ENCODE results near the gene COX7A2. TPM values are rescaled to one million over a fixed set of nuclear protein-coding genes. Genes with fewer than 3 reads are reported as not detected.

Gene COX7A2
- total and polyA plus RNA-seq, 7 experiments from 2014 or later, result 159 to 969 (median 186) TPM

DNA sequence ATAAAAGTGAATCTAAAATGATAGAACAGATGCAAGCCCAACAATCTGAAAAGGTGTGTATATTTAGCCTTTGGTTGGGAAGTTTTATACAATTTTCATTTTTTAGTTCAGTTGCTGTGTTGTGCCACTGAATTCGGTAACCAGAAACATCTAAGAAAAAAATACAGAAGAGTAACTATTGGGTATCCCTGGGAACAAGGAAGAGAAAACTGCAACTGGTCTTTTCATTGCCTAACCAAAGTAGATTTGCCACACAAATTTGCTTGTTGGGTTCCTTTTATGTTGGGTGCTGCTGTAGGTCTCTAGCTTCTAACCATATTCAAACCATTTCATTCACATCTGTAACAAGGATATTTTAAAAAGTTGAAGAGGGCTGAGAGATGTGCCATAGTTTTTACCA lies 43.8 kb upstream of the COX7A2 start:
- H3K4me1 Mint-ChIP-seq, result peaks cover 9 to 39% (median 27%) of the 10 kb centered on the region in 7 donors
- no peaks in the 10 kb centered on the region for H3K9me3 Mint-ChIP-seq
- no peaks in the 10 kb centered on the region for H3K9me3 ChIP-seq (ENCODE audit: control insufficient read depth in 2 of 3, low read length in 3 of 3)
- intact Hi-C loops (cut with micrococcal nuclease), result loop anchor here in 1 of 2 donors (10.0 kb wide), 1 partner anchor 407 kb away; no protein-coding TSS in a partner anchor
- H3K27me3 ChIP-seq (ENCODE audit: control insufficient read depth in 2 of 2, insufficient read depth in 2 of 2, low read length in 2 of 2), result no peaks in the 10 kb centered on the region
- H3K36me3 ChIP-seq (ENCODE audit: control insufficient read depth in 2 of 3, insufficient read depth in 3 of 3, low read length in 3 of 3), result peaks cover 0 to 6% (median 0%) of the 10 kb centered on the region in 3 experiments
- H3K27ac Mint-ChIP-seq, result peak overlapping the region in 1 of 9 donors; percentile 67
- H3K27me3 Mint-ChIP-seq, result no peaks in the 10 kb centered on the region
- DNase-seq (no peak), ATAC-seq (no peak)
- CTCF ChIA-PET, result no interaction called here
- no peak overlapping the region for H3K27ac ChIP-seq (ENCODE audit: low read depth, low read length)
- H3K36me3 Mint-ChIP-seq, result peaks cover 4 to 19% (median 10%) of the 10 kb centered on the region in 5 donors
- H3K4me1 ChIP-seq (ENCODE audit: control insufficient read depth in 2 of 2, insufficient read depth in 2 of 2, low read length in 2 of 2), result peaks cover 4 to 9% of the 10 kb centered on the region in 2 donors
- POLR2A ChIA-PET, result interaction anchor here (0.6 kb wide), 1 partner anchor 43 kb away, joined by 3 read pairs; the partner anchor contains the start of gene COX7A2
- no peak overlapping the region for H3K4me3 ChIP-seq (ENCODE audit: low read length)
- peak overlapping the region in 2 of 10 donors; percentile 15 to 56 for H3K4me3 Mint-ChIP-seq

GRCh38 chr6:75286955-75287354 lies 43.4 kb upstream of the COX7A2 start:
- H3K36me3 ChIP-seq (ENCODE audit: control insufficient read depth in 2 of 3, insufficient read depth in 3 of 3, low read length in 3 of 3), result peaks cover 0 to 6% (median 0%) of the 10 kb centered on the region in 3 experiments
- no peak for DNase-seq
- H3K27ac ChIP-seq (ENCODE audit: low read depth, low read length), result no peak overlapping the region
- H3K4me3 ChIP-seq (ENCODE audit: low read length), result no peak overlapping the region
- Mint-ChIP-seq H3K27ac (peak overlapping the region in 3 of 9 donors; percentile 12 to 73 (median 22)), H3K4me3 (peak overlapping the region in 6 of 10 donors; percentile 2 to 80 (median 71)), H3K27me3 (no peaks in the 10 kb centered on the region), H3K9me3 (no peaks in the 10 kb centered on the region), H3K4me1 (peaks cover 9 to 44% (median 30%) of the 10 kb centered on the region in 7 donors), H3K36me3 (peaks cover 4 to 19% (median 10%) of the 10 kb centered on the region in 5 donors)
- no peak for ATAC-seq
- no peaks in the 10 kb centered on the region for H3K27me3 ChIP-seq (ENCODE audit: control insufficient read depth in 2 of 2, insufficient read depth in 2 of 2, low read length in 2 of 2)
- H3K9me3 ChIP-seq (ENCODE audit: control insufficient read depth in 2 of 3, low read length in 3 of 3), result no peaks in the 10 kb centered on the region
- peaks cover 5 to 11% of the 10 kb centered on the region in 2 donors for H3K4me1 ChIP-seq (ENCODE audit: control insufficient read depth in 2 of 2, insufficient read depth in 2 of 2, low read length in 2 of 2)
- intact Hi-C loops (cut with micrococcal nuclease), result loop anchor here in 1 of 2 donors (10.0 kb wide), 1 partner anchor 408 kb away; no protein-coding TSS in a partner anchor
- ChIA-PET POLR2A (no interaction called here), CTCF (no interaction called here)

DNA sequence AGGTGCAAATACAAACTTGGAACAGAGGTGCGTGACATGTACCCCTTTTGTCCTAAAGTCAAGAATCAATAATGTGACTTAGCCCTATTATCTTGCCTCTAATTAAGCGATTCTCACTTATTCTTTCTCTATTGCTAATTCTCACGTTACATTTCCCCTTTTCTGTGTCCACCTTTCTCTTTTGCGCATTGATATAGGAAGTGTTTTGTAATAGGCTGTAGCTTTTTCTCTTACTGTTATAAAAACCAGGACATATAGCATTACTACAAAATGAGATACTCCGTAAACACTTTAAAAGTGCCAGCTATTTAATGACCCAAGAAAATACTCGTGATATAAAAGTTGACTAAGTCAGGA lies 41.7 kb upstream of the COX7A2 start:
- ChIA-PET POLR2A (interaction anchor here (0.7 to 2.9 kb wide), 5 partner anchors 9 to 1636 kb away, joined by 3 to 32 read pairs (median 5); partner anchors contain the start of genes COX7A2 and SENP6), CTCF (interaction anchor here (0.6 to 2.3 kb wide), 4 partner anchors 12 to 42 kb away, joined by 3 to 9 read pairs (median 4); partner anchors contain the start of gene COX7A2)
- no peaks in the 10 kb centered on the region for H3K27me3 ChIP-seq (ENCODE audit: control insufficient read depth in 2 of 2, insufficient read depth in 2 of 2, low read length in 2 of 2)
- H3K4me3 ChIP-seq (ENCODE audit: low read length), result peak overlapping the region; percentile 85
- DNase-seq (peak in 1 of 9 donors; percentile 13), ATAC-seq (no peak)
- Mint-ChIP-seq H3K4me1 (peaks cover 8 to 53% (median 39%) of the 10 kb centered on the region in 7 donors), H3K9me3 (no peaks in the 10 kb centered on the region), H3K36me3 (peaks cover 4 to 19% (median 10%) of the 10 kb centered on the region in 5 donors), H3K4me3 (no peak overlapping the region), H3K27me3 (no peaks in the 10 kb centered on the region), H3K27ac (no peak overlapping the region)
- peaks cover 21% of the 10 kb centered on the region in 2 donors for H3K4me1 ChIP-seq (ENCODE audit: control insufficient read depth in 2 of 2, insufficient read depth in 2 of 2, low read length in 2 of 2)
- H3K27ac ChIP-seq (ENCODE audit: low read depth, low read length), result peak overlapping the region; percentile 88
- intact Hi-C loops (cut with micrococcal nuclease), result loop anchor here (1.0 to 10.0 kb wide), 6 partner anchors 8 to 1824 kb away; partner anchors contain the start of genes EEF1A1 (in 1 of the 2) and MTO1 (in 1 of the 2)
- H3K36me3 ChIP-seq (ENCODE audit: control insufficient read depth in 2 of 3, insufficient read depth in 3 of 3, low read length in 3 of 3), result peaks cover 0 to 6% (median 0%) of the 10 kb centered on the region in 3 experiments
- no peaks in the 10 kb centered on the region for H3K9me3 ChIP-seq (ENCODE audit: control insufficient read depth in 2 of 3, low read length in 3 of 3)

DNA sequence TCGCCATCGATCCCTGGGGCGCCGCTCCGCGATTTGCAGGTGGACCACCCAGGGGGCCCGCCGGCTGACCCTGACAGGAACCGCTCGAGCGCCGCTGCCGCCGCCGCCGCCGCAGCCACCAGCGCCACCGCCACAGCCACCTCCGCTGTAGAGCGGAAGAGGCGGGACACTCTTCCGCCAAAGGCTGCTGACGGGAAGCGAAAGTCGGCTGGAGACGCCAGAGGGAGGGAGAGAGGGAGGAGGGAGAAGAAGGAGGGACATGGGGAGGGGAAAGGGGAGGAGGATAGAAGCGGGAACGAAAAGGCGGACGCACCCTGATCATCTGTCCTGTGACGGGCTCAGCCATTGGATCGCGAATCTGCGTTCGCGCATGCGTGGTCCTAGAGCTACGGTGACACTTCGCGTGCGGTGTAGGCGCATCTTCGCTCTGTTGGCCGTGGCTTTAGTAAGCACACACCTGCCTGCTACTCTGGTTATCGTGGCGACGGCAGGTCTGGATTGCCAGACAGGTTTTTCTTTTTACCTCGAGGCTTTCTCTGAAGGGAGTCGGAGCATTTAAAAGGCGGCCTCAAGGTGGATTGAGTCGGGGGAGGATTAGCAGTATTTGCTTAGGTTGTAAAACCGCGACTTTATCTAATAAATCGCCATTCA lies 41.2 kb upstream of the COX7A2 start, which contains the start of gene TMEM30A:
Gene TMEM30A (minus strand): TSS at position 161 of the 651 bp plus-strand sequence. CDS start 154 bp downstream, at position 7.
- Histone ChIP-seq H3K4me1 (ENCODE audit: control insufficient read depth in 2 of 2, insufficient read depth in 2 of 2, low read length in 2 of 2) (peaks cover 21 to 24% of the 10 kb centered on the region in 2 donors), H3K27ac (ENCODE audit: low read depth, low read length) (peak within 1 kb of the TSS; percentile 88), H3K9me3 (ENCODE audit: control insufficient read depth in 2 of 3, low read length in 3 of 3) (no peaks in the 10 kb centered on the region), H3K27me3 (ENCODE audit: control insufficient read depth in 2 of 2, insufficient read depth in 2 of 2, low read length in 2 of 2) (no peaks in the 10 kb centered on the region), H3K4me3 (ENCODE audit: low read length) (peak within 1 kb of the TSS; percentile 85), H3K36me3 (ENCODE audit: control insufficient read depth in 2 of 3, insufficient read depth in 3 of 3, low read length in 3 of 3) (peaks cover 0 to 6% (median 0%) of the 10 kb centered on the region in 3 experiments)
- intact Hi-C loops (cut with micrococcal nuclease), result loop anchor here (1.0 to 10.0 kb wide), 14 partner anchors 9 to 1832 kb away; partner anchors contain the start of genes COX7A2 (in 2 of the 2), EEF1A1 (in 2 of the 2), CGAS (in 1 of the 2) and MTO1 (in 1 of the 2)
- ATAC-seq, result peak; percentile 99
- Mint-ChIP-seq H3K4me1 (peaks cover 3 to 53% (median 44%) of the 10 kb centered on the region in 7 donors), H3K27ac (no peak within 1 kb of the TSS), H3K4me3 (no peak within 1 kb of the TSS), H3K9me3 (no peaks in the 10 kb centered on the region), H3K27me3 (no peaks in the 10 kb centered on the region), H3K36me3 (peaks cover 4 to 18% (median 5%) of the 10 kb centered on the region in 5 donors)
- ChIA-PET POLR2A (interaction anchor here (0.7 to 2.9 kb wide), 9 partner anchors 9 to 1763 kb away, joined by 3 to 32 read pairs (median 5); partner anchors contain the start of genes COX7A2, EEF1A1 and SENP6), CTCF (interaction anchor here (0.6 to 2.3 kb wide), 5 partner anchors 10 to 41 kb away, joined by 3 to 9 read pairs (median 4); partner anchors contain the start of gene COX7A2)
- peak; percentile 87 to 97 (median 96) for DNase-seq

DNA sequence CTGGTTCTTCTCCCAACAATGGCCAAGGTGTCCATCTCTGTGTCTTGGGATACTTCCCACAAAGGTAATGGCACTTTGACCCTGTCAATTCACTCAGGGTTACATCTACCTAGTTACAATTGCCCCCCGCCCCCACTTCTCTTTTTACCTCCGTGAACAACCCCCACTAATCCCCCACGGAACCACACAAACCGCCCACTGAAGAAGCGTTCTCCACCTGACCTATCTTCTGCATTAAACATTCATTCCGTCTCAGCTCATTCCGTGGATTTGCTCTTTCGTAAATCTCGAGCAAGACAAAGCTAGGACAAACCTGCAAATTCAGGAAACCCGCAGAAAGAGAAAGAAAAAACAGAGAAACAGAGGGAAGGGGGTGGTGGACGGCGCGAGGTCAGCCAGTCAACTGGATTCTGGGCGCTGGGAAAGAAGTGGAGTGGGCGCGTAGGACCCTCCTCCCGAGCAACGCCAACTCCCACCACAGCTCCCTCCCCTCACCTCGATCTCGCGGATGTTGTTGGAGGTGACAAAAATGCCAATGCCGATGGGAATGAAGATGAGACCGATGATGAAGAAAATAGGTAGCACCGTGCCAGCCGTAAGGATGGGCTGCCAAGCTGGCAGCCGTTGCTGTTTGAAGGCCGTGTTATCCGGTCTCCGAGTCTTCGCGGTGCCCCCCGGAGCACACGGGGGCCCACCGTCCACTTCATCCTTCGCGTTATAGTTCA lies 40.5 kb upstream of the COX7A2 start:
- H3K36me3 ChIP-seq (ENCODE audit: control insufficient read depth in 2 of 3, insufficient read depth in 3 of 3, low read length in 3 of 3), result peaks cover 0 to 6% (median 0%) of the 10 kb centered on the region in 3 experiments
- Mint-ChIP-seq H3K4me1 (peaks cover 0 to 56% (median 51%) of the 10 kb centered on the region in 7 donors), H3K27ac (no peak overlapping the region), H3K36me3 (peaks cover 4 to 16% (median 4%) of the 10 kb centered on the region in 5 donors), H3K9me3 (no peaks in the 10 kb centered on the region), H3K27me3 (no peaks in the 10 kb centered on the region), H3K4me3 (no peak overlapping the region)
- H3K9me3 ChIP-seq (ENCODE audit: control insufficient read depth in 2 of 3, low read length in 3 of 3), result no peaks in the 10 kb centered on the region
- H3K4me1 ChIP-seq (ENCODE audit: control insufficient read depth in 2 of 2, insufficient read depth in 2 of 2, low read length in 2 of 2), result peaks cover 21 to 24% of the 10 kb centered on the region in 2 donors
- intact Hi-C loops (cut with micrococcal nuclease), result loop anchor here (1.0 to 10.0 kb wide), 12 partner anchors 17 to 1832 kb away; partner anchors contain the start of genes COX7A2 (in 2 of the 2), EEF1A1 (in 2 of the 2), CGAS (in 1 of the 2) and MTO1 (in 1 of the 2)
- H3K27me3 ChIP-seq (ENCODE audit: control insufficient read depth in 2 of 2, insufficient read depth in 2 of 2, low read length in 2 of 2), result no peaks in the 10 kb centered on the region
- CTCF ChIA-PET, result interaction anchor here (0.6 to 2.3 kb wide), 4 partner anchors 10 to 40 kb away, joined by 3 to 9 read pairs (median 4); partner anchors contain the start of gene COX7A2
- DNase-seq (peak in 6 of 9 donors; percentile 5 to 48 (median 9)), ATAC-seq (peak; percentile 14)
- POLR2A ChIA-PET, result interaction anchor here (1.0 to 2.9 kb wide), 9 partner anchors 9 to 1763 kb away, joined by 3 to 32 read pairs (median 4); partner anchors contain the start of genes COX7A2, EEF1A1 and SENP6
- peak overlapping the region; percentile 85 for H3K4me3 ChIP-seq (ENCODE audit: low read length)
- peak overlapping the region; percentile 88 for H3K27ac ChIP-seq (ENCODE audit: low read depth, low read length)
